HG02588 (cell line): ENCODE results near the gene GJD2.

Source experiments
- ATAC-seq: cut with Tn5 transposase; IDR thresholded peaks from one replicate; pipeline ENCODE4 v1.9.1; 2021; ENCODE audit warnings: mild to moderate bottlenecking, moderate library complexity; ENCODE audit not compliant: unreplicated experiment

The GJD2 gene

GRCh38 chr15:34773917-34774316 is 19.1 kb upstream of the GJD2 start:
- ATAC-seq: no peak

- no peak for ATAC-seq
These were observed 18.2 kb upstream of the GJD2 start for GRCh38 chr15:34773013-34773412.

- ATAC-seq: no peak
These were observed 17.5 kb upstream of the GJD2 start for GRCh38 chr15:34772312-34772711.

- no peak for ATAC-seq
These were observed 14.9 kb upstream of the GJD2 start for GRCh38 chr15:34769711-34770110.

- no peak for ATAC-seq
These were observed 13.7 kb upstream of the GJD2 start for GRCh38 chr15:34768530-34768929.

GRCh38 chr15:34765741-34766140 is 10.9 kb upstream of the GJD2 start:
- ATAC-seq: no peak

- ATAC-seq: no peak
These were observed 6.1 kb upstream of the GJD2 start for GRCh38 chr15:34760909-34761308.

- no peak for ATAC-seq
These were observed 5.2 kb upstream of the GJD2 start for GRCh38 chr15:34759992-34760391.

- no peak for ATAC-seq
These were observed 4.5 kb upstream of the GJD2 start for GRCh38 chr15:34759347-34759746.

GRCh38 chr15:34757262-34757661 is 2.5 kb upstream of the GJD2 start:
- no peak for ATAC-seq

GRCh38 chr15:34755419-34755773 is 598 bp upstream of the GJD2 start:
- no peak for ATAC-seq

- no peak for ATAC-seq
These were observed 612 bp downstream of the GJD2 start for GRCh38 chr15:34754171-34754601.

- ATAC-seq: no peak
These were observed 1.4 kb downstream of the GJD2 start for GRCh38 chr15:34753236-34753894.

GRCh38 chr15:34749691-34750090 is 5.1 kb downstream of the GJD2 start:
- no peak for ATAC-seq

- no peak for ATAC-seq
These were observed 15.5 kb downstream of the GJD2 start for GRCh38 chr15:34739346-34739745.

- no peak for ATAC-seq
These were observed 16.8 kb downstream of the GJD2 start for GRCh38 chr15:34738002-34738401.

GRCh38 chr15:34737477-34737876 is 17.3 kb downstream of the GJD2 start:
- no peak for ATAC-seq

- no peak for ATAC-seq
These were observed 20.5 kb downstream of the GJD2 start for GRCh38 chr15:34734303-34734702.

- no peak for ATAC-seq
These were observed 21.2 kb downstream of the GJD2 start for GRCh38 chr15:34733621-34734020.

- no peak for ATAC-seq
These were observed 22.4 kb downstream of the GJD2 start for GRCh38 chr15:34732430-34732829.

GRCh38 chr15:34730701-34731100 is 24.1 kb downstream of the GJD2 start:
- no peak for ATAC-seq

- ATAC-seq: no peak
These were observed 24.9 kb downstream of the GJD2 start for GRCh38 chr15:34729886-34730285.

- ATAC-seq: no peak
These were observed 25.7 kb downstream of the GJD2 start for GRCh38 chr15:34729056-34729455.
